Umbilical cord (tissue), 2 donors: Measurements from ENCODE around the gene ZNF710. TPM values are rescaled to one million over a fixed set of nuclear protein-coding genes. Genes with fewer than 3 reads are reported as not detected.

Source experiments
- DNase-seq: peaks from one replicate; pipeline ENCODE4 v3.0.0-alpha.2; 2015; ENCODE audit warnings: low spot score
- total RNA-seq: library from RNA; depleted of rRNA; stranded (reverse); fragments of >200 nt; gene quantifications from one replicate; pipeline ENCODE4 v1.2.3, GENCODE V29; 2014; ENCODE audit warnings: low replicate concordance; ENCODE audit not compliant: insufficient read depth

ZNF710 gene
- total RNA-seq, 1 donor from 2014 or later, result 9.4 TPM

- no peak for DNase-seq
Measured at GRCh38 chr15:90016721-90017120, 15.6 kb downstream of the ZNF710 start.

GRCh38 chr15:90018216-90018831, 17.2 kb downstream of the ZNF710 start:
- no peak for DNase-seq

DNA sequence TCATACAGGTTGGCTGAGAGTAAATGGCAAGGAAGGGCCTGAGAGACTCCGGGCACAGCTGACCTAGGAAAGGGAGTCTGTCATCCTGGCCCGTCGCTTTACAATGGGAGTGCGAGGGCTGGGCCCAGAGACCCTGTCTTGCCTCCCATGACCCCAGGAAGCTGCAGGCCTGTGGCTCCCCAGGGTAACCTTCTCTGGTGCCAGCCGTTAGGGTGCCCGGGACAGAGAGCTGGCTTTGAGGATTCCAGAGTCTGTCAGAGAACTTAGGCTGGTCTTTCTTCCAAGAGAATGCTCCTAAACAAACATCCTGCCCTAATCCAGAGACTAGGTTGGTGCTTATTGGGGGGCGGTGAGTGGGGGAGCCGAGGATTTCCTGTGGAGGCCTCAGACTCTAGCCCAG, 18.5 kb downstream of the ZNF710 start:
- DNase-seq, result no peak

DNA sequence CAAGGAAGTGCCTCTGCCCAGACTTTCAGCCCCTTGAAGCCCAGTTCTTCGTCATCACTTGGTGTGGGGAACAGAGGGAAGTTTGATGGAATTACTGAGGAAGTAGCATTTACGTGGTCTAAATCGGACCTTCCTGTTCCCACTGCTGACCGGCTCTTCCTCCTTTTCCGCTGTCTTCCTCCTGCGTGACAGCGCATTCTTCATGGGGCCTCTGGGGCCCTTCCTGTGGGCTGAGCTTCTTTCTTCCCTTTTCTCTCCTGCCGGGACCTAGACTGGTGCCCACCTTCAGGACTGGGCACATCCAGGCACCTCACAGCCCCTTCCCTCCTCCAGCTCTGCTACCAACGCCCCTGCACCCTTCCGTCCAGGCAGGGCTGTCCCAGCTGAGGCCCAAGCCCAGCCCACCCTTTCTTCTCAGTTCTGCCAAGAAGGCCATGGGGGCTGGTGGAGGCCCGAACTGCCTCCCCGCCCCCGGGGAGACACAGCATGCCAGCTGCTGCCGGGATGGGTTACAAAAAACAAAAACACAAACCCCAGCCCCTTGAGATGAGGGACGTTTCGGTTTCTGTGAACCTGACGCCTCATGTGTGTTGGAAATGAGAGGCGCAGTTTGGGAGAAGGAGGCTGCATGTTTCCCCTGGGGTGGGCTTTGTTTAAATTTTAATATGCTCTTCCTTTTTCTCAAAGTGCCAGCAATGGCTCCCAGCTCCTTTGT, 19.1 kb downstream of the ZNF710 start:
- peak; percentile 32 for DNase-seq

DNA sequence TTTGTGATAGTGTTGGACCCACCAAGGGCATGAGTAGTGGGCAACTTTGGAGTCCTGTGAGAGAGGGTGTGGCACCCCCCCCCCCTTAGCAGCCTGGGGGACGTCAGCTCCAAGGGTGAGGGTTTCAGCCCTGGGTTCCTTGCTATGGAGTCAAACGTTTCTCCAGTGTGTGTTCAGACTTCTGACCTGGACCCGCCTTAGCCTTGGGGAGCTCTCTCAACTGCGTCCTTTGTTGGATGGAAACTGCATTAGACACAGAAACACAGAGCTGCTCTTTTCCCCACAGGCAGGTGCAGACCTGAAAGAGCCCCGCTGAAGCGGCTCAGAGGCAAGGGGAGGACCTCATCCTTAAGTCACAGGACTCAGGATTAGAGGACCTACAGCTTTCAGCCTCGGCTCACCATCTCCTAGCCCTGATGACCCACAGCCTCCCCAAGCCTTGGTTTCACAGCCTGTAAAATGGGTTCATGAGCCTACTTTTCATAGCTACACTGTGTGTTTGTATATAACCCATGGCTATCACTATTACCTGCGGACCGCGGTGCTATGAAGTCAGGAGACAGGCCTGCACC, 19.9 kb downstream of the ZNF710 start:
- DNase-seq, result no peak

DNA sequence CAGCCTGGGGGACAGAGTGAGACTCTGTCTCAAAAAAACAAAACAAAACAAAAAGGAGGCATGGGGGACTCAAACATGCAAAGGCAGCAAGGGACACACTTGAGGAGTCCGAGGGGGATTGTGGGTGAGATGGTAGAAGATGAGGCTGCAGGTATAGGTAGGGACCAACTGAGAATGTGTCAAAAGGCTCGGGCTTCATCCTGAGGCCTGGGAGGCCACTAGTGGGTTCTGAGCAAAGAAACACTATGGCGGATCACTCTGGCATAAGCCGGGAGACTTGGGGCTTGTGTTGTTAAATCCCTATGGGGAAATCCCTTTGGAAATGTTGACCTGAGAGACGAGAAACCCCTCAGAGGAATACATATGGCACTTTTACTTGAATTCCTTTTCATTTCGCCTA, 21.2 kb downstream of the ZNF710 start:
- no peak for DNase-seq

- DNase-seq, result no peak
Measured at GRCh38 chr15:90022905-90023700, 22.0 kb downstream of the ZNF710 start.

DNA sequence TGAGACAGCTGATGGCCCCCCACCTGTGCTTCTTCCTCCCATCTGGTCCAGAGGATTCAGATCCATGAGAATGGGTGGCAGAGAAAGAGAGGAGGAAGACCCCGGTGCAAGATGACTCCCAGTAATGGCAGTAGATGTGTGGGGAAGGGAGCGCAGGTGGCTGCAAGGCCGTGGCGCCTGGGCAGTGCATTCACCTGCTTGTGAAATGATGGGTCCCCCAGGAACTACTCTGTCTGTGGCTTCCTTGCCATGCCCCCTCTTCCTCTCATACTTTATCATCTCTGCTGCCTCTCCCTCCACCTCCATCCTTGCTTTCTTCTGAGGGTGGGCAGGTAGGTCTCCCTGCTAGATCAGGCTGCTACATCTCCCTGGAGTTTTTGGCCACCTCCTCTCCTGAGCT, 23.3 kb downstream of the ZNF710 start:
- no peak for DNase-seq

GRCh38 chr15:90025489-90026033, 24.4 kb downstream of the ZNF710 start:
- no peak for DNase-seq

- no peak for DNase-seq
Measured at GRCh38 chr15:90028376-90028944, 27.3 kb downstream of the ZNF710 start.

- DNase-seq, result no peak
Measured at GRCh38 chr15:90029024-90029423, 27.9 kb downstream of the ZNF710 start.

GRCh38 chr15:90030376-90030775, 29.3 kb downstream of the ZNF710 start:
- no peak for DNase-seq

DNA sequence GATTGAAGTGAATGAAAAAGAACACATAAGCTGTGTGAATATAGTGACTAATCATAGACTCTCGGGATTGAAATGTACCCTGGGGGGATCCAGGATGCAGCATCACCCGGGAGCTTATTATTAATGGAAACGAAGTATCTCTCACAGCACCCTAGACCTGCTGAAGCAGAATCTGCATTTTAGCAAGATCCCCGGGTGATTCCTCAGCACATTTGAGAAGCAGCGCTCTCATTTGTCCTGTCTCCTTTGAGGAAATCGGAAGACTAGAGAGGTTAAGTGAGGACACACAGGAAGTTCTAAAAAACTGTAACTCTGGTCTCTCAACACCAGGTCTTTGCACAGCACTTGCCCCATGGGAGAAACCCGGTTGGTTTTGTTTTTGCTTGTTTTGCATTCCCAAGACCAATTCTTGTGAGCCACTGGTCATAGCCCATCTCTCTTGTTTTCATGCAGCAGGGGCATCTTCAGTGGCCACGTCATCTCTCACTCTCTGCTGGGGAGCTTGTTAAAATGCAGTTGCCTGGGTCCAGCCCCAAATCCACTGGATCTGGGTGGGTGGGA, 30.2 kb downstream of the ZNF710 start:
- DNase-seq, result no peak

- DNase-seq, result no peak
Measured at GRCh38 chr15:90033006-90033405, 31.9 kb downstream of the ZNF710 start.

DNA sequence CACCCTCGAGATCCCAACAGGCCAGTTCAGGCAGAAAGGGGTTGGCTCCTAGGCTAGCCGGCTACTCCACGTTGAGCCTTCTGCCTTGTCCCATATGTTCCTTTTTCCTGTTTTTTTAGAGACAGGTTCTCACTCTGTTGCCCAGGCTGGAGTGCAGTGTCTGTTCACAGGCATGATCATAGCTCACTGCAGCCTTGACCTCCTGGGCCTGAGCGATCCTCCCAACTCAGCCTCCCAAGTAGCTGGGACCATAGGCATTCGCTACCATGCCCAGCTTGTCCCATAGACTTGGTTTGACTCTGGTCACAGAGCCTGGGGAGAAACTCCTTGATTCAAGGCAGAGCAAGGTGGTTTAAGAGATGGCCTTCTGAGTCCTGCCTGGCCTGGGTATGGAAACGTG, 32.3 kb downstream of the ZNF710 start:
- DNase-seq, result no peak

GRCh38 chr15:90035095-90035839, 34.1 kb downstream of the ZNF710 start:
- peak; percentile 77 for DNase-seq

GRCh38 chr15:90035840-90036230, 34.7 kb downstream of the ZNF710 start:
- DNase-seq, result no peak

GRCh38 chr15:90036343-90036742, 35.2 kb downstream of the ZNF710 start:
- DNase-seq, result no peak

DNA sequence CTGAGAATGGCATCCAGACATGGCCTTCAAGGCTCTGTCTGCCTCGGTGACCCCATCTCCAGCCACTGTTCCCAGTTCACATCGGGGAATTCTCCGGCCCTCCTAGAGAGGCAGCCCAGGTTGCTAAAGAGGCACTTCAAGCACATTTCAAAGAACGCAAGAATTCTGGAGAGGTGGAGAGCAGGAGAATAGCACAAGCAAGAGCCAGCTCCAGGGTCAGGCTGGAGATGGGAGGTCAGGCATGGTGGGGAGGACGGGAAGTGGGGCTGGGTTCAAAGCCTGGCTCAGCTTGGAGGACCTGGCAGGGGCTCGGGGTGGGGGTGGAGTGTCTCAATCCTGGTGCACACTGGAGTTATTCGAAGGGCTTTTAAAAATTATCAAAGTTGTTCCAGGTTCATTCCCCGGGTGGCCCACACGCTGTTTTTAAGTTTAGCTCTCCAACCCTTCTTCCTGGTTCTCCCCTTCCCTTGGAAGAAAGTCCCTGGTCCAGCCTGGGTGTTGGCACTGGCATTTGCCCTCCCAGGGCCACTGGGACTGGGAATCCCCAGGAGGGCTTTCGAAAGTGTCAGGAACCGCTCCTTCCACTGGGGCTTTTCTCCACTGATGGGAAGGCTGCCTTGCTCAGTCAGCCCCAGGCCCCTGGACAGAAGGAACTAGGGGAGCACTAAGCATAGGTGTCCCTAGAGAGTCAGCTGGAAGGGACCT, 35.8 kb downstream of the ZNF710 start:
- no peak for DNase-seq

GRCh38 chr15:90037511-90037860, 36.4 kb downstream of the ZNF710 start:
- DNase-seq, result no peak
